ENCODE results near the gene HS6ST3.

Gene HS6ST3

DNA sequence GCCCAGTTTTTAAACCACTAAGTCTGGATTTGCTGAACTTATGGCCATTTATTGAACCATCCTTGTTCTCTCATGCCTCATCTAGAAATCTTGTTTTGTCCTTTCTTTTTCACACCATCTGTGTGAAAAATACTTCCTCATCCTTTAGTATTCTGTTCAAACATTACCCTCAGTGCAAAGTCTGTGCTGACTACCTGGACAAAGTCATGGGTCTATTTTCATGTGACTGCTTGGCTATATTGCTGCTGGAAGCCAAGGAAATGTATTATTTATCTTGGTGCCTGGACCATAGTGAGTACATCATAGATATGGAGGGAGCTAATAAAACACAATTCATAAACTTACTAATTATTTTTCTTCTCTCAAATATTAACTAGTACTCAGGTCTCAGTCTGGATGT, 591.9 kb downstream of the HS6ST3 start:
- Histone ChIP-seq H3K4me1 (ENCODE audit: control insufficient read depth, low read length) (no peaks in the 10 kb centered on the region), H3K79me2 (ENCODE audit: control insufficient read depth, low read length) (no peaks in the 10 kb centered on the region), H3K27ac (ENCODE audit: low read depth, low read length) (no peak overlapping the region), H3K27me3 (ENCODE audit: control insufficient read depth, low read length) (no peaks in the 10 kb centered on the region), H3F3A (ENCODE audit: control insufficient read depth, insufficient read depth) (no peaks in the 10 kb centered on the region), H3K4me2 (ENCODE audit: low read length) (no peak overlapping the region), H3K36me3 (ENCODE audit: control insufficient read depth, low read length) (no peaks in the 10 kb centered on the region), H4K20me1 (ENCODE audit: control insufficient read depth, insufficient read depth, low read depth, low read length) (no peaks in the 10 kb centered on the region), H3K4me3 (ENCODE audit: low read length) (no peak overlapping the region), H3K9me3 (ENCODE audit: control insufficient read depth, insufficient read depth, low read length) (no peaks in the 10 kb centered on the region), H3K9me2 (replicated peaks; ENCODE audit: control insufficient read depth, low read length) (no peaks in the 10 kb centered on the region)
- TF ChIP-seq, protein P1, sequence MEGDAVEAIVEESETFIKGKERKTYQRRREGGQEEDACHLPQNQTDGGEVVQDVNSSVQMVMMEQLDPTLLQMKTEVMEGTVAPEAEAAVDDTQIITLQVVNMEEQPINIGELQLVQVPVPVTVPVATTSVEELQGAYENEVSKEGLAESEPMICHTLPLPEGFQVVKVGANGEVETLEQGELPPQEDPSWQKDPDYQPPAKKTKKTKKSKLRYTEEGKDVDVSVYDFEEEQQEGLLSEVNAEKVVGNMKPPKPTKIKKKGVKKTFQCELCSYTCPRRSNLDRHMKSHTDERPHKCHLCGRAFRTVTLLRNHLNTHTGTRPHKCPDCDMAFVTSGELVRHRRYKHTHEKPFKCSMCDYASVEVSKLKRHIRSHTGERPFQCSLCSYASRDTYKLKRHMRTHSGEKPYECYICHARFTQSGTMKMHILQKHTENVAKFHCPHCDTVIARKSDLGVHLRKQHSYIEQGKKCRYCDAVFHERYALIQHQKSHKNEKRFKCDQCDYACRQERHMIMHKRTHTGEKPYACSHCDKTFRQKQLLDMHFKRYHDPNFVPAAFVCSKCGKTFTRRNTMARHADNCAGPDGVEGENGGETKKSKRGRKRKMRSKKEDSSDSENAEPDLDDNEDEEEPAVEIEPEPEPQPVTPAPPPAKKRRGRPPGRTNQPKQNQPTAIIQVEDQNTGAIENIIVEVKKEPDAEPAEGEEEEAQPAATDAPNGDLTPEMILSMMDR (IDR thresholded peaks at IDR 0.05; ENCODE audit: low read depth, low read length, poor library complexity, severe bottlenecking): no peak
- TF ChIP-seq EZH2phosphoT487 (IDR thresholded peaks at IDR 0.05; ENCODE audit: borderline replicate concordance, low read length): no peak

DNA sequence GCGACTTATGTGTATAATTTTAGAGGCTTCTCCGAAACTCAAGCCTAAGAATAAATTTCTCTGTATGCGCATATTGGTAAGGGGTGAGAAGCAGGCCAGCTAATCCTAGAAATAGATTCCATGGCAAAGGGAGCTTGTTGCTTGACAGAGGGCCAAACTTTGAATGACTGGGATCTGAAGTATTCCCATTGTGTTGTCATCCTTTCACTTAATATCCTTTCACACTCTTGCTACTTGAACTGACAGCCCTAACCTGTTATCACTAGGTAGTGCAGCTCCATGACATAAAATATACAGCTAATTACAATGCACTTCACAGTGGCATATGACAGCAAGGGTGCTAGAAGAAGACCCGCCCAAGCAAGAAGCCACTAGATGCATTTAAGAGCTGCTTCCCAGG, 594.6 kb downstream of the HS6ST3 start:
- Histone ChIP-seq H3K4me3 (ENCODE audit: low read length) (no peak overlapping the region), H3K36me3 (ENCODE audit: control insufficient read depth, low read length) (no peaks in the 10 kb centered on the region), H3K27me3 (ENCODE audit: control insufficient read depth, low read length) (no peaks in the 10 kb centered on the region), H3K79me2 (ENCODE audit: control insufficient read depth, low read length) (no peaks in the 10 kb centered on the region), H4K20me1 (ENCODE audit: control insufficient read depth, insufficient read depth, low read depth, low read length) (no peaks in the 10 kb centered on the region), H3F3A (ENCODE audit: control insufficient read depth, insufficient read depth) (no peaks in the 10 kb centered on the region), H3K4me2 (ENCODE audit: low read length) (no peak overlapping the region), H3K9me2 (replicated peaks; ENCODE audit: control insufficient read depth, low read length) (no peaks in the 10 kb centered on the region), H3K9me3 (ENCODE audit: control insufficient read depth, insufficient read depth, low read length) (no peaks in the 10 kb centered on the region), H3K27ac (ENCODE audit: low read depth, low read length) (no peak overlapping the region), H3K4me1 (ENCODE audit: control insufficient read depth, low read length) (no peaks in the 10 kb centered on the region)
- TF ChIP-seq EZH2phosphoT487 (IDR thresholded peaks at IDR 0.05; ENCODE audit: borderline replicate concordance, low read length): no peak
- TF ChIP-seq, protein P1 (IDR thresholded peaks at IDR 0.05; ENCODE audit: low read depth, low read length, poor library complexity, severe bottlenecking): no peak

DNA sequence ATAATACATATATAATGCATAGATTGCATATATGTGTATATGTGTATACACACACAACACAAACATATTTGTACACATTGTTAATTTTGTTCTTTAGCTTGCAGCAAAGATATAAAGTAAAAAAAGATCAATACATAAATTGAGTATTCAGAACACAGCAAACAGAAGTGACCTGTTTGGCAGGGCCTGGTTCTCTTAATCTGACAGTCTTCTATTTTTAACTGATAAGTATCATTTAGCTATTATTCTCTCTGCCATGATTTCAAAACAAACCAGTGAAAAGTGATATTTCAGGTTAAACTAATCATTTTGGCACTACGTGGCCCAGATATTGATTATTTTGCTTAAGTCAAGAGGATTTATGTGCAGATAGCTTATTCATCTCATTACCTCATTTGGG, 595.0 kb downstream of the HS6ST3 start:
- Histone ChIP-seq H3K9me2 (replicated peaks; ENCODE audit: control insufficient read depth, low read length) (no peaks in the 10 kb centered on the region), H3K4me3 (ENCODE audit: low read length) (no peak overlapping the region), H3K9me3 (ENCODE audit: control insufficient read depth, insufficient read depth, low read length) (no peaks in the 10 kb centered on the region), H4K20me1 (ENCODE audit: control insufficient read depth, insufficient read depth, low read depth, low read length) (no peaks in the 10 kb centered on the region), H3F3A (ENCODE audit: control insufficient read depth, insufficient read depth) (no peaks in the 10 kb centered on the region), H3K36me3 (ENCODE audit: control insufficient read depth, low read length) (no peaks in the 10 kb centered on the region), H3K79me2 (ENCODE audit: control insufficient read depth, low read length) (no peaks in the 10 kb centered on the region), H3K4me2 (ENCODE audit: low read length) (no peak overlapping the region), H3K27me3 (ENCODE audit: control insufficient read depth, low read length) (no peaks in the 10 kb centered on the region), H3K27ac (ENCODE audit: low read depth, low read length) (no peak overlapping the region), H3K4me1 (ENCODE audit: control insufficient read depth, low read length) (no peaks in the 10 kb centered on the region)
- TF ChIP-seq, protein P1 (IDR thresholded peaks at IDR 0.05; ENCODE audit: low read depth, low read length, poor library complexity, severe bottlenecking): no peak
- TF ChIP-seq EZH2phosphoT487 (IDR thresholded peaks at IDR 0.05; ENCODE audit: borderline replicate concordance, low read length): no peak

DNA sequence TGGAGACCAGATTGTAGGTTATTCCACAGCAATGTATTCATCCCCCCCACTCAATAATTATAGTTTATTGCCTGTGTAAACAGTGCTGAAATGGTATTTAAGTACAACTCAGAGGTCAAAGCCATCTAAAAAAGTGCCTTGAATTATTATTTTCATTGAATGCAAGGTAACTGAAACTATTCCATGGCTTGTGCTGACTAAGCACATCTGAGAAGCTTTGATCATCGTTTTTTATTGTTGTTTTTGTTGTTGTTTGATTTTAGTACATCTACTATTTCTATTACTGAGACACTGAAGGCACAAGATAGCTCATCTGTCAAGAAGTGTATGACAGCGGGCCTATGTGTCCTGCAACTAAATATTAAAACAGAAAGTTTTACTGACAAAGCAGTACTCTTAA, 596.4 kb downstream of the HS6ST3 start:
- H3K9me3 ChIP-seq (ENCODE audit: control insufficient read depth, insufficient read depth, low read length): no peaks in the 10 kb centered on the region
- H3K9me2 ChIP-seq (replicated peaks; ENCODE audit: control insufficient read depth, low read length): no peaks in the 10 kb centered on the region
- TF ChIP-seq EZH2phosphoT487 (IDR thresholded peaks at IDR 0.05; ENCODE audit: borderline replicate concordance, low read length): no peak
- TF ChIP-seq, protein P1 (IDR thresholded peaks at IDR 0.05; ENCODE audit: low read depth, low read length, poor library complexity, severe bottlenecking): no peak
- no peaks in the 10 kb centered on the region for H3K27me3 ChIP-seq (ENCODE audit: control insufficient read depth, low read length)
- H3F3A ChIP-seq (ENCODE audit: control insufficient read depth, insufficient read depth): no peaks in the 10 kb centered on the region
- H3K4me1 ChIP-seq (ENCODE audit: control insufficient read depth, low read length): no peaks in the 10 kb centered on the region
- no peaks in the 10 kb centered on the region for H3K79me2 ChIP-seq (ENCODE audit: control insufficient read depth, low read length)
- no peak overlapping the region for H3K4me3 ChIP-seq (ENCODE audit: low read length)
- no peak overlapping the region for H3K4me2 ChIP-seq (ENCODE audit: low read length)
- H3K27ac ChIP-seq (ENCODE audit: low read depth, low read length): no peak overlapping the region
- H4K20me1 ChIP-seq (ENCODE audit: control insufficient read depth, insufficient read depth, low read depth, low read length): no peaks in the 10 kb centered on the region
- H3K36me3 ChIP-seq (ENCODE audit: control insufficient read depth, low read length): no peaks in the 10 kb centered on the region

Data from DOHH2 (cell line).